Stimulated activated memory B cell treated with anti-CD40 and anti-IgM and Interleukin-4, amounts not matched to agents 10 μg/mL and 1 μg/mL and 100 μg/mL, for 72 hours (primary cell): Measurements from ENCODE around the gene PROC.

Source experiments
- ATAC-seq: fragments of 150-1000 bp; cut with Tn5 transposase; 2 replicates; pipeline ENCODE4 v1.10.0; 2021
- H3K27ac Mint-ChIP-seq: one replicate; pipeline ENCODE4 v1.8.0; 2022; ENCODE audit warnings: mild to moderate bottlenecking, mixed read lengths
- H3K27me3 Mint-ChIP-seq: one replicate; pipeline ENCODE4 v1.8.0; 2022; ENCODE audit warnings: mixed read lengths
- H3K36me3 Mint-ChIP-seq: one replicate; pipeline ENCODE4 v1.8.0; 2022; ENCODE audit warnings: mixed read lengths
- H3K4me1 Mint-ChIP-seq: one replicate; pipeline ENCODE4 v1.8.0; 2022; ENCODE audit warnings: mixed read lengths
- H3K4me3 Mint-ChIP-seq: one replicate; pipeline ENCODE4 v1.8.0; 2022; ENCODE audit warnings: mild to moderate bottlenecking, moderate library complexity, mixed read lengths
- H3K9me3 Mint-ChIP-seq: one replicate; pipeline ENCODE4 v1.8.0; 2022; ENCODE audit warnings: mixed read lengths

PROC gene

DNA sequence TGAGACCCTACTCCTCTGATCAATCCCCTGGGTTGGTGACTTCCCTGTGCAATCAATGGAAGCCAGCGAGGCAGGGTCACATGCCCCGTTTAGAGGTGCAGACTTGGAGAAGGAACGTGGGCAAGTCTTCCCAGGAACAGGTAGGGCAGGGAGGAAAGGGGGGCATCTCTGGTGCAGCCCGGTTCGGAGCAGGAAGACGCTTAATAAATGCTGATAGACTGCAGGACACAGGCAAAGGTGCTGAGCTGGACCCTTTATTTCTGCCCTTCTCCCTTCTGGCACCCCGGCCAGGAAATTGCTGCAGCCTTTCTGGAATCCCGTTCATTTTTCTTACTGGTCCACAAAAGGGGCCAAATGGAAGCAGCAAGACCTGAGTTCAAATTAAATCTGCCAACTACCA is 821 bp upstream of the PROC start:
- H3K27ac Mint-ChIP-seq, result no peak overlapping the region

DNA sequence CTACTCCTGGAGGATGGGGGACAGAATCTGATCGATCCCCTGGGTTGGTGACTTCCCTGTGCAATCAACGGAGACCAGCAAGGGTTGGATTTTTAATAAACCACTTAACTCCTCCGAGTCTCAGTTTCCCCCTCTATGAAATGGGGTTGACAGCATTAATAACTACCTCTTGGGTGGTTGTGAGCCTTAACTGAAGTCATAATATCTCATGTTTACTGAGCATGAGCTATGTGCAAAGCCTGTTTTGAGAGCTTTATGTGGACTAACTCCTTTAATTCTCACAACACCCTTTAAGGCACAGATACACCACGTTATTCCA is 844 bp downstream of the PROC start:
- no peaks in the 10 kb centered on the region for H3K36me3 Mint-ChIP-seq
- H3K9me3 Mint-ChIP-seq, result no peaks in the 10 kb centered on the region
- H3K4me1 Mint-ChIP-seq, result peaks cover 35% of the 10 kb centered on the region
- H3K27ac Mint-ChIP-seq, result no peak overlapping the region
- ATAC-seq, result no peak
- peaks cover 16% of the 10 kb centered on the region for H3K27me3 Mint-ChIP-seq
- H3K4me3 Mint-ChIP-seq, result no peak overlapping the region

More for the DNA sequence above, 821 bp upstream of the PROC start:
- peaks cover 43% of the 10 kb centered on the region for H3K4me1 Mint-ChIP-seq
- no peak for ATAC-seq
- H3K9me3 Mint-ChIP-seq, result peaks cover 2% of the 10 kb centered on the region
- no peaks in the 10 kb centered on the region for H3K36me3 Mint-ChIP-seq
- H3K4me3 Mint-ChIP-seq, result peak overlapping the region; percentile 18
- H3K27me3 Mint-ChIP-seq, result peaks cover 14% of the 10 kb centered on the region

DNA sequence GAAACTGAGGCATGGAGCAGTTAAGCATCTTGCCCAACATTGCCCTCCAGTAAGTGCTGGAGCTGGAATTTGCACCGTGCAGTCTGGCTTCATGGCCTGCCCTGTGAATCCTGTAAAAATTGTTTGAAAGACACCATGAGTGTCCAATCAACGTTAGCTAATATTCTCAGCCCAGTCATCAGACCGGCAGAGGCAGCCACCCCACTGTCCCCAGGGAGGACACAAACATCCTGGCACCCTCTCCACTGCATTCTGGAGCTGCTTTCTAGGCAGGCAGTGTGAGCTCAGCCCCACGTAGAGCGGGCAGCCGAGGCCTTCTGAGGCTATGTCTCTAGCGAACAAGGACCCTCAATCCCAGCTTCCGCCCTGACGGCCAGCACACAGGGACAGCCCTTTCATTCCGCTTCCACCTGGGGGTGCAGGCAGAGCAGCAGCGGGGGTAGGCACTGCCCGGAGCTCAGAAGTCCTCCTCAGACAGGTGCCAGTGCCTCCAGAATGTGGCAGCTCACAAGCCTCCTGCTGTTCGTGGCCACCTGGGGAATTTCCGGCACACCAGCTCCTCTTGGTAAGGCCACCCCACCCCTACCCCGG is 1.3 kb downstream of the PROC start:
- Mint-ChIP-seq H3K9me3 (no peaks in the 10 kb centered on the region), H3K4me3 (no peak overlapping the region), H3K36me3 (no peaks in the 10 kb centered on the region), H3K27ac (no peak overlapping the region), H3K4me1 (peaks cover 35% of the 10 kb centered on the region), H3K27me3 (peaks cover 16% of the 10 kb centered on the region)
- ATAC-seq, result no peak

DNA sequence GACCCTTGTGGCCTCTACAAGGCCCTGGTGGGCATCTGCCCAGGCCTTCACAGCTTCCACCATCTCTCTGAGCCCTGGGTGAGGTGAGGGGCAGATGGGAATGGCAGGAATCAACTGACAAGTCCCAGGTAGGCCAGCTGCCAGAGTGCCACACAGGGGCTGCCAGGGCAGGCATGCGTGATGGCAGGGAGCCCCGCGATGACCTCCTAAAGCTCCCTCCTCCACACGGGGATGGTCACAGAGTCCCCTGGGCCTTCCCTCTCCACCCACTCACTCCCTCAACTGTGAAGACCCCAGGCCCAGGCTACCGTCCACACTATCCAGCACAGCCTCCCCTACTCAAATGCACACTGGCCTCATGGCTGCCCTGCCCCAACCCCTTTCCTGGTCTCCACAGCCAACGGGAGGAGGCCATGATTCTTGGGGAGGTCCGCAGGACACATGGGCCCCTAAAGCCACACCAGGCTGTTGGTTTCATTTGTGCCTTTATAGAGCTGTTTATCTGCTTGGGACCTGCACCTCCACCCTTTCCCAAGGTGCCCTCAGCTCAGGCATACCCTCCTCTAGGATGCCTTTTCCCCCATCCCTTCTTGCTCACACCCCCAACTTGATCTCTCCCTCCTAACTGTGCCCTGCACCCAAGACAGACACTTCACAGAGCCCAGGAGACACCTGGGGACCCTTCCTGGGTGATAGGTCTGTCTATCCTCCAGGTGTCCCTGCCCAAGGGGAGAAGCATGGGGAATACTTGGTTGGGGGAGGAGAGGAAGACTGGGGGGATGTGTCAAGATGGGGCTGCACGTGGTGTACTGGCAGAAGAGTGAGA is 2.0 kb downstream of the PROC start:
- ATAC-seq, result no peak
- peaks cover 16% of the 10 kb centered on the region for H3K27me3 Mint-ChIP-seq
- H3K4me1 Mint-ChIP-seq, result peaks cover 35% of the 10 kb centered on the region
- no peak overlapping the region for H3K4me3 Mint-ChIP-seq
- H3K9me3 Mint-ChIP-seq, result no peaks in the 10 kb centered on the region
- no peaks in the 10 kb centered on the region for H3K36me3 Mint-ChIP-seq
- no peak overlapping the region for H3K27ac Mint-ChIP-seq

DNA sequence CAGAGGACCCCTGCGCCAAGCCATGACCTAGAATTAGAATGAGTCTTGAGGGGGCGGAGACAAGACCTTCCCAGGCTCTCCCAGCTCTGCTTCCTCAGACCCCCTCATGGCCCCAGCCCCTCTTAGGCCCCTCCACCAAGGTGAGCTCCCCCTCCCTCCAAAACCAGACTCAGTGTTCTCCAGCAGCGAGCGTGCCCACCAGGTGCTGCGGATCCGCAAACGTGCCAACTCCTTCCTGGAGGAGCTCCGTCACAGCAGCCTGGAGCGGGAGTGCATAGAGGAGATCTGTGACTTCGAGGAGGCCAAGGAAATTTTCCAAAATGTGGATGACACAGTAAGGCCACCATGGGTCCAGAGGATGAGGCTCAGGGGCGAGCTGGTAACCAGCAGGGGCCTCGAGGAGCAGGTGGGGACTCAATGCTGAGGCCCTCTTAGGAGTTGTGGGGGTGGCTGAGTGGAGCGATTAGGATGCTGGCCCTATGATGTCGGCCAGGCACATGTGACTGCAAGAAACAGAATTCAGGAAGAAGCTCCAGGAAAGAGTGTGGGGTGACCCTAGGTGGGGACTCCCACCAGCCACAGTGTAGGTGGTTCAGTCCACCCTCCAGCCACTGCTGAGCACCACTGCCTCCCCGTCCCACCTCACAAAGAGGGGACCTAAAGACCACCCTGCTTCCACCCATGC is 3.0 kb downstream of the PROC start:
- H3K4me3 Mint-ChIP-seq, result no peak overlapping the region
- no peaks in the 10 kb centered on the region for H3K9me3 Mint-ChIP-seq
- H3K4me1 Mint-ChIP-seq, result peaks cover 28% of the 10 kb centered on the region
- peaks cover 16% of the 10 kb centered on the region for H3K27me3 Mint-ChIP-seq
- no peak overlapping the region for H3K27ac Mint-ChIP-seq
- ATAC-seq, result no peak
- no peaks in the 10 kb centered on the region for H3K36me3 Mint-ChIP-seq

DNA sequence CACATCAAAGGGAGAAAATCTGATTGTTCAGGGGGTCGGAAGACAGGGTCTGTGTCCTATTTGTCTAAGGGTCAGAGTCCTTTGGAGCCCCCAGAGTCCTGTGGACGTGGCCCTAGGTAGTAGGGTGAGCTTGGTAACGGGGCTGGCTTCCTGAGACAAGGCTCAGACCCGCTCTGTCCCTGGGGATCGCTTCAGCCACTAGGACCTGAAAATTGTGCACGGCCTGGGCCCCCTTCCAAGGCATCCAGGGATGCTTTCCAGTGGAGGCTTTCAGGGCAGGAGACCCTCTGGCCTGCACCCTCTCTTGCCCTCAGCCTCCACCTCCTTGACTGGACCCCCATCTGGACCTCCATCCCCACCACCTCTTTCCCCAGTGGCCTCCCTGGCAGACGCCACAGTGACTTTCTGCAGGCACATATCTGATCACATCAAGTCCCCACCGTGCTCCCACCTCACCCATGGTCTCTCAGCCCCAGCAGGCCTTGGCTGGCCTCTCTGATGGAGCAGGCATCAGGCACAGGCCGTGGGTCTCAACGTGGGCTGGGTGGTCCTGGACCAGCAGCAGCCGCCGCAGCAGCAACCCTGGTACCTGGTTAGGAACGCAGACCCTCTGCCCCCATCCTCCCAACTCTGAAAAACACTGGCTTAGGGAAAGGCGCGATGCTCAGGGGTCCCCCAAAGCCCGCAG is 3.8 kb downstream of the PROC start:
- peaks cover 20% of the 10 kb centered on the region for H3K4me1 Mint-ChIP-seq
- H3K36me3 Mint-ChIP-seq, result no peaks in the 10 kb centered on the region
- peak overlapping the region; percentile 15 for H3K27ac Mint-ChIP-seq
- no peak for ATAC-seq
- no peaks in the 10 kb centered on the region for H3K9me3 Mint-ChIP-seq
- peaks cover 16% of the 10 kb centered on the region for H3K27me3 Mint-ChIP-seq
- H3K4me3 Mint-ChIP-seq, result peak overlapping the region; percentile 56

DNA sequence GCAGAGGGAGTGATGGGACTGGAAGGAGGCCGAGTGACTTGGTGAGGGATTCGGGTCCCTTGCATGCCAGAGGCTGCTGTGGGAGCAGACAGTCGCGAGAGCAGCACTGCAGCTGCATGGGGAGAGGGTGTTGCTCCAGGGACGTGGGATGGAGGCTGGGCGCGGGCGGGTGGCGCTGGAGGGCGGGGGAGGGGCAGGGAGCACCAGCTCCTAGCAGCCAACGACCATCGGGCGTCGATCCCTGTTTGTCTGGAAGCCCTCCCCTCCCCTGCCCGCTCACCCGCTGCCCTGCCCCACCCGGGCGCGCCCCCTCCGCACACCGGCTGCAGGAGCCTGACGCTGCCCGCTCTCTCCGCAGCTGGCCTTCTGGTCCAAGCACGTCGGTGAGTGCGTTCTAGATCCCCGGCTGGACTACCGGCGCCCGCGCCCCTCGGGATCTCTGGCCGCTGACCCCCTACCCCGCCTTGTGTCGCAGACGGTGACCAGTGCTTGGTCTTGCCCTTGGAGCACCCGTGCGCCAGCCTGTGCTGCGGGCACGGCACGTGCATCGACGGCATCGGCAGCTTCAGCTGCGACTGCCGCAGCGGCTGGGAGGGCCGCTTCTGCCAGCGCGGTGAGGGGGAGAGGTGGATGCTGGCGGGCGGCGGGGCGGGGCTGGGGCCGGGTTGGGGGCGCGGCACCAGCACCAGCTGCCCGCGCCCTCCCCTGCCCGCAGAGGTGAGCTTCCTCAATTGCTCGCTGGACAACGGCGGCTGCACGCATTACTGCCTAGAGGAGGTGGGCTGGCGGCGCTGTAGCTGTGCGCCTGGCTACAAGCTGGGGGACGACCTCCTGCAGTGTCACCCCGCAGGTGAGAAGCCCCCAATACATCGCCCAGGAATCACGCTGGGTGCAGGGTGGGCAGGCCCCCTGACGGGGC is 4.6 kb downstream of the PROC start:
- Mint-ChIP-seq H3K36me3 (no peaks in the 10 kb centered on the region), H3K27me3 (peaks cover 16% of the 10 kb centered on the region), H3K4me3 (peak overlapping the region; percentile 71), H3K27ac (peak overlapping the region; percentile 15), H3K4me1 (peaks cover 14% of the 10 kb centered on the region), H3K9me3 (no peaks in the 10 kb centered on the region)
- ATAC-seq, result peak; percentile 78

DNA sequence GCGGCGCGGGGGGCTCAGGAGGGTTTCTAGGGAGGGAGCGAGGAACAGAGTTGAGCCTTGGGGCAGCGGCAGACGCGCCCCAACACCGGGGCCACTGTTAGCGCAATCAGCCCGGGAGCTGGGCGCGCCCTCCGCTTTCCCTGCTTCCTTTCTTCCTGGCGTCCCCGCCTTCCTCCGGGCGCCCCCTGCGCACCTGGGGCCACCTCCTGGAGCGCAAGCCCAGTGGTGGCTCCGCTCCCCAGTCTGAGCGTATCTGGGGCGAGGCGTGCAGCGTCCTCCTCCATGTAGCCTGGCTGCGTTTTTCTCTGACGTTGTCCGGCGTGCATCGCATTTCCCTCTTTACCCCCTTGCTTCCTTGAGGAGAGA is 5.2 kb downstream of the PROC start:
- peak overlapping the region; percentile 51 for H3K4me3 Mint-ChIP-seq
- H3K4me1 Mint-ChIP-seq, result peaks cover 14% of the 10 kb centered on the region
- peaks cover 16% of the 10 kb centered on the region for H3K27me3 Mint-ChIP-seq
- no peaks in the 10 kb centered on the region for H3K9me3 Mint-ChIP-seq
- no peaks in the 10 kb centered on the region for H3K36me3 Mint-ChIP-seq
- peak overlapping the region; percentile 15 for H3K27ac Mint-ChIP-seq
- peak; percentile 47 for ATAC-seq

DNA sequence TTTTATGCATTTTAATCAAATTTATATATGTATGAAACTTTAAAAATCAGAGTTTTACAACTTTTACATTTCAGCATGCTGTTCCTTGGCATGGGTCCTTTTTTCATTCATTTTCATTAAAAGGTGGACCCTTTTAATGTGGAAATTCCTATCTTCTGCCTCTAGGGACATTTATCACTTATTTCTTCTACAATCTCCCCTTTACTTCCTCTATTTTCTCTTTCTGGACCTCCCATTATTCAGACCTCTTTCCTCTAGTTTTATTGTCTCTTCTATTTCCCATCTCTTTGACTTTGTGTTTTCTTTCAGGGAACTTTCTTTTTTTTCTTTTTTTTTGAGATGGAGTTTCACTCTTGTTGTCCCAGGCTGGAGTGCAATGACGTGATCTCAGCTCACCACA is 5.7 kb downstream of the PROC start:
- ATAC-seq, result no peak
- Mint-ChIP-seq H3K9me3 (no peaks in the 10 kb centered on the region), H3K4me3 (peak overlapping the region; percentile 51), H3K27me3 (peaks cover 16% of the 10 kb centered on the region), H3K27ac (peak overlapping the region; percentile 15), H3K4me1 (peaks cover 14% of the 10 kb centered on the region), H3K36me3 (no peaks in the 10 kb centered on the region)

DNA sequence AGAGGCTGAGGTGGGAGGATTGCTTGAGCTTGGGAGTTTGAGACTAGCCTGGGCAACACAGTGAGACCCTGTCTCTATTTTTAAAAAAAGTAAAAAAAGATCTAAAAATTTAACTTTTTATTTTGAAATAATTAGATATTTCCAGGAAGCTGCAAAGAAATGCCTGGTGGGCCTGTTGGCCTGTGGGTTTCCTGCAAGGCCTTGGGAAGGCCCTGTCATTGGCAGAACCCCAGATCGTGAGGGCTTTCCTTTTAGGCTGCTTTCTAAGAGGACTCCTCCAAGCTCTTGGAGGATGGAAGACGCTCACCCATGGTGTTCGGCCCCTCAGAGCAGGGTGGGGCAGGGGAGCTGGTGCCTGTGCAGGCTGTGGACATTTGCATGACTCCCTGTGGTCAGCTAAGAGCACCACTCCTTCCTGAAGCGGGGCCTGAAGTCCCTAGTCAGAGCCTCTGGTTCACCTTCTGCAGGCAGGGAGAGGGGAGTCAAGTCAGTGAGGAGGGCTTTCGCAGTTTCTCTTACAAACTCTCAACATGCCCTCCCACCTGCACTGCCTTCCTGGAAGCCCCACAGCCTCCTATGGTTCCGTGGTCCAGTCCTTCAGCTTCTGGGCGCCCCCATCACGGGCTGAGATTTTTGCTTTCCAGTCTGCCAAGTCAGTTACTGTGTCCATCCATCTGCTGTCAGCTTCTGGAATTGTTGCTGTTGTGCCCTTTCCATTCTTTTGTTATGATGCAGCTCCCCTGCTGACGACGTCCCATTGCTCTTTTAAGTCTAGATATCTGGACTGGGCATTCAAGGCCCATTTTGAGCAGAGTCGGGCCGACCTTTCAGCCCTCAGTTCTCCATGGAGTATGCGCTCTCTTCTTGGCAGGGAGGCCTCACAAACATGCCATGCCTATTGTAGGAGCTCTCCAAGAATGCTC is 6.6 kb downstream of the PROC start:
- Mint-ChIP-seq H3K4me3 (no peak overlapping the region), H3K4me1 (peaks cover 14% of the 10 kb centered on the region), H3K27ac (no peak overlapping the region), H3K9me3 (no peaks in the 10 kb centered on the region), H3K27me3 (peaks cover 16% of the 10 kb centered on the region), H3K36me3 (no peaks in the 10 kb centered on the region)
- ATAC-seq, result no peak

DNA sequence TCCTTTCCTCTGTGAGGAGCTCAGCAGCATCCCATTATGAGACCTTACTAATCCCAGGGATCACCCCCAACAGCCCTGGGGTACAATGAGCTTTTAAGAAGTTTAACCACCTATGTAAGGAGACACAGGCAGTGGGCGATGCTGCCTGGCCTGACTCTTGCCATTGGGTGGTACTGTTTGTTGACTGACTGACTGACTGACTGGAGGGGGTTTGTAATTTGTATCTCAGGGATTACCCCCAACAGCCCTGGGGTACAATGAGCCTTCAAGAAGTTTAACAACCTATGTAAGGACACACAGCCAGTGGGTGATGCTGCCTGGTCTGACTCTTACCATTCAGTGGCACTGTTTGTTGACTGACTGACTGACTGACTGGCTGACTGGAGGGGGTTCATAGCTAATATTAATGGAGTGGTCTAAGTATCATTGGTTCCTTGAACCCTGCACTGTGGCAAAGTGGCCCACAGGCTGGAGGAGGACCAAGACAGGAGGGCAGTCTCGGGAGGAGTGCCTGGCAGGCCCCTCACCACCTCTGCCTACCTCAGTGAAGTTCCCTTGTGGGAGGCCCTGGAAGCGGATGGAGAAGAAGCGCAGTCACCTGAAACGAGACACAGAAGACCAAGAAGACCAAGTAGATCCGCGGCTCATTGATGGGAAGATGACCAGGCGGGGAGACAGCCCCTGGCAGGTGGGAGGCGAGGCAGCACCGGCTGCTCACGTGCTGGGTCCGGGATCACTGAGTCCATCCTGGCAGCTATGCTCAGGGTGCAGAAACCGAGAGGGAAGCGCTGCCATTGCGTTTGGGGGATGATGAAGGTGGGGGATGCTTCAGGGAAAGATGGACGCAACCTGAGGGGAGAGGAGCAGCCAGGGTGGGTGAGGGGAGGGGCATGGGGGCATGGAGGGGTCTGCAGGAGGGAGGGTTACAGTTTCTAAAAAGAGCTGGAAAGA is 7.6 kb downstream of the PROC start:
- H3K27ac Mint-ChIP-seq, result no peak overlapping the region
- no peak for ATAC-seq
- H3K4me1 Mint-ChIP-seq, result peaks cover 14% of the 10 kb centered on the region
- no peak overlapping the region for H3K4me3 Mint-ChIP-seq
- peaks cover 16% of the 10 kb centered on the region for H3K27me3 Mint-ChIP-seq
- no peaks in the 10 kb centered on the region for H3K9me3 Mint-ChIP-seq
- H3K36me3 Mint-ChIP-seq, result no peaks in the 10 kb centered on the region

DNA sequence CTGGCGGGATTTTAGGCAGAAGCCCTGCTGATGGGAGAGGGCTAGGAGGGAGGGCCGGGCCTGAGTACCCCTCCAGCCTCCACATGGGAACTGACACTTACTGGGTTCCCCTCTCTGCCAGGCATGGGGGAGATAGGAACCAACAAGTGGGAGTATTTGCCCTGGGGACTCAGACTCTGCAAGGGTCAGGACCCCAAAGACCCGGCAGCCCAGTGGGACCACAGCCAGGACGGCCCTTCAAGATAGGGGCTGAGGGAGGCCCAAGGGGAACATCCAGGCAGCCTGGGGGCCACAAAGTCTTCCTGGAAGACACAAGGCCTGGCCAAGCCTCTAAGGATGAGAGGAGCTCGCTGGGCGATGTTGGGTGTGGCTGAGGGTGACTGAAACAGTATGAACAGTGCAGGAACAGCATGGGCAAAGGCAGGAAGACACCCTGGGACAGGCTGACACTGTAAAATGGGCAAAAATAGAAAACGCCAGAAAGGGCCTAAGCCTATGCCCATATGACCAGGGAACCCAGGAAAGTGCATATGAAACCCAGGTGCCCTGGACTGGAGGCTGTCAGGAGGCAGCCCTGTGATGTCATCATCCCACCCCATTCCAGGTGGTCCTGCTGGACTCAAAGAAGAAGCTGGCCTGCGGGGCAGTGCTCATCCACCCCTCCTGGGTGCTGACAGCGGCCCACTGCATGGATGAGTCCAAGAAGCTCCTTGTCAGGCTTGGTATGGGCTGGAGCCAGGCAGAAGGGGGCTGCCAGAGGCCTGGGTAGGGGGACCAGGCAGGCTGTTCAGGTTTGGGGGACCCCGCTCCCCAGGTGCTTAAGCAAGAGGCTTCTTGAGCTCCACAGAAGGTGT is 8.5 kb downstream of the PROC start:
- peaks cover 9% of the 10 kb centered on the region for H3K27me3 Mint-ChIP-seq
- no peaks in the 10 kb centered on the region for H3K36me3 Mint-ChIP-seq
- peaks cover 14% of the 10 kb centered on the region for H3K4me1 Mint-ChIP-seq
- no peak overlapping the region for H3K4me3 Mint-ChIP-seq
- H3K27ac Mint-ChIP-seq, result no peak overlapping the region
- H3K9me3 Mint-ChIP-seq, result no peaks in the 10 kb centered on the region
- ATAC-seq, result no peak
